SK-N-SH treated with all-trans-retinoic acid at 6 μM for 48 hours (cell line): Measurements from ENCODE around the gene ATG2A.

ENCODE experiments used
- ZFP30 ChIP-seq: fragments of 450-650 bp; formaldehyde crosslinking; IDR thresholded peaks from 2 replicates; pipeline ENCODE4 v1.5.0; 2022; ENCODE audit warnings: mild to moderate bottlenecking, moderate library complexity
- ZNF565 ChIP-seq: fragments of 450-650 bp; formaldehyde crosslinking; conservative IDR thresholded peaks from 2 replicates; pipeline ENCODE4 v1.5.0; 2020; ENCODE audit warnings: low read depth, mild to moderate bottlenecking, moderate library complexity
- ZNF8 ChIP-seq: fragments of 450-650 bp; formaldehyde crosslinking; IDR thresholded peaks from 2 replicates; pipeline ENCODE4 v1.5.0; 2020; ENCODE audit warnings: mild to moderate bottlenecking, moderate library complexity

DNA sequence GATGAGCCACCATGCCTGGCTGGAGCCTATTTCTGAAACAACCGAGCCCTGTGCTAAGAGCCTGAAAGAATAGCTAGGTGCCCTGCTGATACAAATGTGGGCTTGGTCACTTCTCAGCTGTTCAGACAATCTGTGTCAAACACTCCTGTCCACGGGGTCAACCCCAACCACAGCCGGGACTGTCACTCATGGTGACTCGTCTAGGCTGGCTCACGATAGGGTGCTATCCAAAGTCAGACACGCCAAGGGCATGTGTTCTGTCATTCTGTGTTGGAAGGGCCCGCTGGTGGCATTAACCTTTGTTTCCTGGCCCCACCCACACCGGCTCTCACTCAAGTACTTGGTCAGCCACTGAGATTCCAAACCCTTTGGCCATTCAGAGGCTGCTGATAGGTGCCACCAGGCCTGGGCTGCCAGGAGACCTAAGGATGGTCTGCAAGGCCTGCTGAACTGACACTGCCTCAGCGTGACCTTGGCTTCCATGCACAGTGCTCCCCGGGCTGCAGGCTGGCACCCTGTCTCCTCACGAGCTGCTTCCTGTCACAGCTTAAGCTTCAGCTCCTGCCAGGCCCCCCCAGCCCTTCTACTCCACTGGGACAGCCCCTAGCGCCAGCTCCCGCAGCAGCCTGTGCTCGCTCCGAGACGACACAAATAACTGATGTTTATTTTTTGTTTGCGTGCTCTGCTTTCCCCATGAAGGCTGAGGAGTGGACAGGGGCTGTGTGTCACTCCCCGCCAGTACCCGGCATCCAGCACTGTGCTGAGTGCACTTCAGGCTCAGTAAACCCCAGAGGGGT lies 58.3 kb downstream of the ATG2A start:
- TF ChIP-seq ZNF565 (CRISPR knock-in tag) (no peak), ZFP30 (CRISPR knock-in tag) (no peak), ZNF8 (CRISPR knock-in tag) (no peak)
